Gastrocnemius medialis (tissue), 4 donors: ENCODE data around the gene SV2C.

Experiments used
- POLR2A ChIP-seq, 2 donors: fragments of 450-650 bp; IDR thresholded peaks; one replicate each; pipeline ENCODE4 v1.6.1; 2017; ENCODE audit warnings: antibody characterized with exemption in 2 of 2, mild to moderate bottlenecking in 2 of 2, moderate library complexity in 2 of 2
- TF ChIP-seq, protein P1 (sequence below), 5 experiments: fragments of 450-650 bp in 3 of 5; fragments of 200-600 bp in 2 of 5; sonication (generic) in 2 of 5; IDR thresholded peaks in 4 of 5; conservative IDR thresholded peaks in 1 of 5; 1 replicate in 4 of 5; 2 replicates in 1 of 5; pipeline ENCODE4 v1.5.1; 2016 to 2019; ENCODE audit warnings: antibody characterized with exemption in 5 of 5, mild to moderate bottlenecking in 3 of 5, moderate library complexity in 3 of 5

DNA sequence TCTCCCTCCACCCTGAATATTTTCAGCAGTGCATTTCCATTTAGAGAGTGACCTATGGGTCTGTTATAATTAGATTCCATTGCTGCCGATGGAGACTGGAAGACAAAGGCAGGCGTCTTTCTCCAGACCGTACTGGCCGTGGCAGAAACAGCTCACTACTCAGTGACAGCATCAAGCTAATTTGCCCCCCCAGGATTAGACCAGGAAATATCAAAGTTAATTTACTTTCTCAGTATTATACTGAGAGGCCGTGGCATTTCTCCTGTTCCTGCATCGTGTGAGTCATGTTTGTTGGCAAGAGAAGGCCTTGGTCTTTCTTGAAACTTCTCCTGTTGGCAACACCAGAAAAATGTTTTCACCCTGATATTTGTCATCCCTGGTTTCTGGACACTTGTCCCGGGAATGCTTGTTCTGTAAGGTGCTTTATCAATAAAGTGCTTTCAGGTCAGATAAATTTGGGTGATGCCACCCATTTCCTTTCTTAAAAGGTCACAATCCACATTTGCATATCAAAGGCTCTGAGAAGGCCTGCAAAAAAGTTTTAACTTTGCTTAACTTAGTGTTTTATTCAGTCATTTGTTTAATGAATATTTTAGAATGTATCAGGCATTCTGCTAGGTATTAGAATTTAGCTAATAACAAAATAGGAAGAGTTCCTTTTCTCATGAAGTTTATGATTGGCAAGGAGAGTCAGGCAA lies 28.4 kb downstream of the SV2C start:
- TF ChIP-seq, protein P1, sequence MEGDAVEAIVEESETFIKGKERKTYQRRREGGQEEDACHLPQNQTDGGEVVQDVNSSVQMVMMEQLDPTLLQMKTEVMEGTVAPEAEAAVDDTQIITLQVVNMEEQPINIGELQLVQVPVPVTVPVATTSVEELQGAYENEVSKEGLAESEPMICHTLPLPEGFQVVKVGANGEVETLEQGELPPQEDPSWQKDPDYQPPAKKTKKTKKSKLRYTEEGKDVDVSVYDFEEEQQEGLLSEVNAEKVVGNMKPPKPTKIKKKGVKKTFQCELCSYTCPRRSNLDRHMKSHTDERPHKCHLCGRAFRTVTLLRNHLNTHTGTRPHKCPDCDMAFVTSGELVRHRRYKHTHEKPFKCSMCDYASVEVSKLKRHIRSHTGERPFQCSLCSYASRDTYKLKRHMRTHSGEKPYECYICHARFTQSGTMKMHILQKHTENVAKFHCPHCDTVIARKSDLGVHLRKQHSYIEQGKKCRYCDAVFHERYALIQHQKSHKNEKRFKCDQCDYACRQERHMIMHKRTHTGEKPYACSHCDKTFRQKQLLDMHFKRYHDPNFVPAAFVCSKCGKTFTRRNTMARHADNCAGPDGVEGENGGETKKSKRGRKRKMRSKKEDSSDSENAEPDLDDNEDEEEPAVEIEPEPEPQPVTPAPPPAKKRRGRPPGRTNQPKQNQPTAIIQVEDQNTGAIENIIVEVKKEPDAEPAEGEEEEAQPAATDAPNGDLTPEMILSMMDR (IDR thresholded peaks at IDR 0.05 in 4 of 5, conservative IDR thresholded peaks at IDR 0.05 in 1 of 5): no peak
- no peak for TF ChIP-seq POLR2A (IDR thresholded peaks at IDR 0.05)
